GM12878 (cell line): Measurements from ENCODE around the gene OGDHL. TPM values are rescaled to one million over a fixed set of nuclear protein-coding genes. Genes with fewer than 3 reads are reported as not detected.

Experiments
- ATAC-seq: fragments of 200-7000 bp; cut with Tn5 transposase; 3 replicates; pipeline ENCODE4 v1.9.1; 2020; ENCODE audit warnings: mild to moderate bottlenecking, moderate library complexity
- BruUV-seq: library from RNA; stranded (reverse); fragments of 400-500 nt; replicated peaks from 2 replicates; lab custom pipeline; 2021; lab: Mats Ljungman, UMichigan
- CTCF ChIA-PET: fragments of 300-600 bp; sonication (Branson Sonifier 250); formaldehyde crosslinking; extraction: SDS; loops from one replicate; lab custom pipeline; 2021; ENCODE audit warnings: inconsistent platforms; lab: Yijun Ruan, JAX
- POLR2A ChIA-PET: fragments of 350-600 bp; formaldehyde crosslinking; extraction: SDS; loops from one replicate; lab custom pipeline; 2021; ENCODE audit warnings: inconsistent platforms; lab: Charles Lee
- RAD21 ChIA-PET: fragments of 300-600 bp; sonication (Branson Sonifier 250); formaldehyde crosslinking; loops from one replicate; lab custom pipeline; 2023; ENCODE audit warnings: antibody characterized with exemption; ENCODE audit not compliant: unreplicated experiment; lab: Charles Lee
- SMC1A ChIA-PET: fragments of 300-600 bp; sonication (Branson Sonifier 250); formaldehyde crosslinking; loops from one replicate; lab custom pipeline; 2023; ENCODE audit not compliant: unreplicated experiment, uncharacterized antibody; lab: Charles Lee
- DNase-seq: peaks from one replicate; pipeline ENCODE4 v3.0.0-alpha.2; 2011; ENCODE audit warnings: low read depth, low spot score
- FAIRE-seq: peaks from 3 replicates; lab custom pipeline; 2011; peaks lifted over from hg19 to GRCh38; lab: Jason Lieb, UNC
- H2AFZ ChIP-seq: 2 replicates; pipeline ENCODE4 v1.6.0; 2011; ENCODE audit warnings: low read depth, low read length, control low read depth; ENCODE audit not compliant: control insufficient read depth
- H3K27ac ChIP-seq: 2 replicates; pipeline ENCODE4 v1.5.1; 2011; ENCODE audit warnings: control low read depth; ENCODE audit not compliant: control insufficient read depth, insufficient read depth
- H3K27me3 ChIP-seq, 2 experiments: replicated peaks in 1 of 2; 2 replicates each; pipeline versions ENCODE4 v1.6.0 to v1.6.1; 2011; ENCODE audit warnings: low read length in 1 of 2; ENCODE audit not compliant: control insufficient read depth in 2 of 2, insufficient read depth in 2 of 2
- H3K36me3 ChIP-seq, 2 experiments: 2 replicates each; pipeline ENCODE4 v1.5.1; 2011; ENCODE audit warnings: low read length in 1 of 2; ENCODE audit not compliant: control insufficient read depth in 2 of 2, insufficient read depth in 2 of 2
- H3K4me1 ChIP-seq: 2 replicates; pipeline ENCODE4 v1.6.1; 2011; ENCODE audit warnings: mild to moderate bottlenecking, low read length, moderate library complexity, mixed read lengths; ENCODE audit not compliant: control insufficient read depth, insufficient read depth
- H3K4me2 ChIP-seq: 2 replicates; pipeline ENCODE4 v1.6.0; 2011; ENCODE audit warnings: control low read depth; ENCODE audit not compliant: control insufficient read depth, insufficient read depth
- H3K4me3 ChIP-seq: fragments of 200-600 bp; sonication (generic); 2 replicates; pipeline ENCODE4 v1.5.1; 2016
- H3K79me2 ChIP-seq: 2 replicates; pipeline ENCODE4 v1.6.0; 2011; ENCODE audit warnings: low read length; ENCODE audit not compliant: control insufficient read depth, insufficient read depth
- H3K9ac ChIP-seq: 2 replicates; pipeline ENCODE4 v1.8.0; 2011; ENCODE audit warnings: low read length, control low read depth, mixed read lengths; ENCODE audit not compliant: control insufficient read depth, insufficient read depth
- H3K9me3 ChIP-seq: replicated peaks from 3 replicates; pipeline ENCODE4 v1.5.1; 2011; ENCODE audit warnings: mild to moderate bottlenecking, low read length; ENCODE audit not compliant: control insufficient read depth, insufficient read depth
- H4K20me1 ChIP-seq: 2 replicates; pipeline ENCODE4 v1.6.0; 2011; ENCODE audit not compliant: control insufficient read depth, insufficient read depth
- EED ChIP-seq: sonication (generic); IDR thresholded peaks from 2 replicates; pipeline ENCODE4 v1.6.1; 2016; ENCODE audit warnings: antibody characterized with exemption, low read depth
- JUNB ChIP-seq: IDR thresholded peaks from 2 replicates; pipeline ENCODE4 v1.6.1; 2016; ENCODE audit warnings: antibody characterized with exemption, mild to moderate bottlenecking
- POLR2AphosphoS5 ChIP-seq: IDR thresholded peaks from 2 replicates; pipeline ENCODE4 v1.6.1; 2011; ENCODE audit warnings: mild to moderate bottlenecking, low read length, inconsistent platforms
- SUZ12 ChIP-seq: fragments of 200-600 bp; sonication (generic); IDR thresholded peaks from one replicate; pipeline ENCODE4 v1.6.1; 2018; ENCODE audit warnings: antibody characterized with exemption, mild to moderate bottlenecking; ENCODE audit not compliant: unreplicated experiment
- TCF7 ChIP-seq: IDR thresholded peaks from 2 replicates; pipeline ENCODE4 v1.6.1; 2014; ENCODE audit warnings: antibody characterized with exemption, borderline replicate concordance
- ZSCAN29 ChIP-seq: fragments of 450-650 bp; IDR thresholded peaks from 2 replicates; pipeline ENCODE4 v1.6.1; 2017; ENCODE audit warnings: mild to moderate bottlenecking, moderate library complexity
- WGBS: methylation state at CpG from one replicate; pipeline ENCODE4 v1.1.6; 2016; ENCODE audit warnings: low lambda C conversion rate; ENCODE audit not compliant: insufficient replicate concordance, insufficient coverage; ENCODE audit errors: missing lambda C conversion rate; 5-methylcytosine and 5-hydroxymethylcytosine counted together
- in situ Hi-C: fragments of 300-500 bp; cut with MboI; formaldehyde crosslinking; loops from 9 replicates; pipeline ENCODE4 v1.14.3; 2018; ENCODE audit warnings: mixed read lengths
- intact Hi-C: fragments of 100-400 bp; cut with micrococcal nuclease; formaldehyde crosslinking; loops from one replicate; pipeline ENCODE4 v1.14.2; 2022; ENCODE audit not compliant: unreplicated experiment
- polyA plus RNA-seq, 11 experiments: library from polyadenylated mRNA; depleted of rRNA in 4 of 11; unstranded in 6 of 11; stranded (reverse) in 5 of 11; fragments of >200 nt; fragmentation: Nextera tagmentation in 4 of 11; fragmentation: Illumina TruSeq in 1 of 11; extraction: Ambion mirVana in 4 of 11; extraction: Trizol in 1 of 11; gene quantifications; 1 replicate in 1 of 11; 2 replicates in 10 of 11; pipeline versions ENCODE4 v1.2.1 to v1.2.3, GENCODE V29; 2011 to 2016; ENCODE audit warnings: inconsistent platforms in 2 of 11, missing spikeins in 2 of 11, low read depth in 1 of 11
- total RNA-seq, 4 experiments: library from RNA; depleted of rRNA in 3 of 4; stranded (reverse); fragments of >200 nt in 3 of 4; fragmentation: Illumina TruSeq in 1 of 4; extraction: Trizol in 1 of 4; gene quantifications; 2 replicates each; pipeline versions ENCODE4 v1.2.1 to v1.2.3, GENCODE V29; 2013 to 2021
- TF ChIP-seq, protein P1 (sequence below): IDR thresholded peaks from 2 replicates; pipeline ENCODE4 v1.6.1; 2012; ENCODE audit warnings: mild to moderate bottlenecking, low read depth, low read length

Gene OGDHL
- total and polyA plus RNA-seq, 10 of the 15 experiments (the other 5 are each of a cell fraction or from before 2014, with no cell fraction given): 0.02 to 13.3 (median 0.34) TPM

GRCh38 chr10:49759787-49760551, 2.2 kb downstream of the OGDHL start:
- in situ Hi-C loops (no loop called here), intact Hi-C loops (no loop called here)
- Histone ChIP-seq H3K4me1 (no peaks in the 10 kb centered on the region), H3K79me2 (no peaks in the 10 kb centered on the region), H3K9ac (no peak overlapping the region), H3K4me3 (no peak overlapping the region), H4K20me1 (no peaks in the 10 kb centered on the region), H2AFZ (no peak overlapping the region), H3K27ac (no peak overlapping the region), H3K27me3 (no peaks in the 10 kb centered on the region), H3K4me2 (no peak overlapping the region), H3K36me3 (no peaks in the 10 kb centered on the region), H3K9me3 (no peaks in the 10 kb centered on the region)
- ChIA-PET SMC1A (no interaction called here), RAD21 (no interaction called here), POLR2A (no interaction called here), CTCF (no interaction called here)
- FAIRE-seq (no peak), ATAC-seq (no peak), DNase-seq (no peak)
- WGBS: 27% methylated on average over 10 of the region's 10 CpGs
- TF ChIP-seq ZSCAN29: no peak
- no peak for TF ChIP-seq EED
- TF ChIP-seq JUNB: no peak
- TF ChIP-seq, protein P1, sequence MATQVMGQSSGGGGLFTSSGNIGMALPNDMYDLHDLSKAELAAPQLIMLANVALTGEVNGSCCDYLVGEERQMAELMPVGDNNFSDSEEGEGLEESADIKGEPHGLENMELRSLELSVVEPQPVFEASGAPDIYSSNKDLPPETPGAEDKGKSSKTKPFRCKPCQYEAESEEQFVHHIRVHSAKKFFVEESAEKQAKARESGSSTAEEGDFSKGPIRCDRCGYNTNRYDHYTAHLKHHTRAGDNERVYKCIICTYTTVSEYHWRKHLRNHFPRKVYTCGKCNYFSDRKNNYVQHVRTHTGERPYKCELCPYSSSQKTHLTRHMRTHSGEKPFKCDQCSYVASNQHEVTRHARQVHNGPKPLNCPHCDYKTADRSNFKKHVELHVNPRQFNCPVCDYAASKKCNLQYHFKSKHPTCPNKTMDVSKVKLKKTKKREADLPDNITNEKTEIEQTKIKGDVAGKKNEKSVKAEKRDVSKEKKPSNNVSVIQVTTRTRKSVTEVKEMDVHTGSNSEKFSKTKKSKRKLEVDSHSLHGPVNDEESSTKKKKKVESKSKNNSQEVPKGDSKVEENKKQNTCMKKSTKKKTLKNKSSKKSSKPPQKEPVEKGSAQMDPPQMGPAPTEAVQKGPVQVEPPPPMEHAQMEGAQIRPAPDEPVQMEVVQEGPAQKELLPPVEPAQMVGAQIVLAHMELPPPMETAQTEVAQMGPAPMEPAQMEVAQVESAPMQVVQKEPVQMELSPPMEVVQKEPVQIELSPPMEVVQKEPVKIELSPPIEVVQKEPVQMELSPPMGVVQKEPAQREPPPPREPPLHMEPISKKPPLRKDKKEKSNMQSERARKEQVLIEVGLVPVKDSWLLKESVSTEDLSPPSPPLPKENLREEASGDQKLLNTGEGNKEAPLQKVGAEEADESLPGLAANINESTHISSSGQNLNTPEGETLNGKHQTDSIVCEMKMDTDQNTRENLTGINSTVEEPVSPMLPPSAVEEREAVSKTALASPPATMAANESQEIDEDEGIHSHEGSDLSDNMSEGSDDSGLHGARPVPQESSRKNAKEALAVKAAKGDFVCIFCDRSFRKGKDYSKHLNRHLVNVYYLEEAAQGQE: no peak
- TF ChIP-seq SUZ12: no peak
- no peak for TF ChIP-seq TCF7
- no peak for TF ChIP-seq POLR2AphosphoS5
- no TSS peak for BruUV-seq
